GM18499 (cell line): ENCODE measurements around the gene PRR12.

Source experiments
- ATAC-seq: cut with Tn5 transposase; IDR thresholded peaks from one replicate; pipeline ENCODE4 v1.9.1; 2021; ENCODE audit warnings: moderate number of reproducible peaks; ENCODE audit not compliant: insufficient read depth, unreplicated experiment

The PRR12 gene

GRCh38 chr19:49589502-49589905 is 1.5 kb upstream of the PRR12 start:
- ATAC-seq = no peak

GRCh38 chr19:49590071-49590970 is 661 bp upstream of the PRR12 start:
- peak; percentile 49 for ATAC-seq

- ATAC-seq = no peak
Measured at GRCh38 chr19:49591731-49592485, 926 bp downstream of the PRR12 start.

GRCh38 chr19:49592486-49593232 is 1.7 kb downstream of the PRR12 start:
- ATAC-seq = no peak

- peak; percentile 43 for ATAC-seq
Measured at GRCh38 chr19:49593233-49594113, 2.5 kb downstream of the PRR12 start.

GRCh38 chr19:49594157-49594992 is 3.4 kb downstream of the PRR12 start:
- ATAC-seq = no peak

- ATAC-seq = no peak
Measured at GRCh38 chr19:49594993-49595818, 4.2 kb downstream of the PRR12 start.

GRCh38 chr19:49595819-49596404 is 4.9 kb downstream of the PRR12 start:
- ATAC-seq = no peak

GRCh38 chr19:49596407-49596806 is 5.4 kb downstream of the PRR12 start:
- ATAC-seq = no peak

- no peak for ATAC-seq
Measured at GRCh38 chr19:49596954-49597702, 6.1 kb downstream of the PRR12 start.

GRCh38 chr19:49597703-49597974 is 6.7 kb downstream of the PRR12 start:
- ATAC-seq = no peak

- no peak for ATAC-seq
Measured at GRCh38 chr19:49599378-49600295, 8.7 kb downstream of the PRR12 start.

- no peak for ATAC-seq
Measured at GRCh38 chr19:49601482-49602038, 10.6 kb downstream of the PRR12 start.

GRCh38 chr19:49602806-49603205 is 11.8 kb downstream of the PRR12 start:
- ATAC-seq = no peak

GRCh38 chr19:49605605-49606004 is 14.6 kb downstream of the PRR12 start:
- no peak for ATAC-seq

GRCh38 chr19:49609499-49610092 is 18.6 kb downstream of the PRR12 start:
- no peak for ATAC-seq
